ENCODE measurements around the gene XPR1. TPM values are rescaled to one million over a fixed set of nuclear protein-coding genes. Genes with fewer than 3 reads are reported as not detected.

XPR1 gene
- total RNA-seq, 4 donors from 2014 or later = 16.8 to 25.3 (median 18.8) TPM

GRCh38 chr1:180617774-180618395 is 13.9 kb upstream of the XPR1 start:
- Histone ChIP-seq H3K27ac (no peak overlapping the region), H3K4me1 (no peaks in the 10 kb centered on the region), H3K27me3 (no peaks in the 10 kb centered on the region), H3K4me3 (no peak overlapping the region), H3K9me3 (no peaks in the 10 kb centered on the region), H3K36me3 (no peaks in the 10 kb centered on the region)
- DNase-seq (ENCODE audit: low spot score in 2 of 2) = no peak
- no peak for TF ChIP-seq POLR2A (IDR thresholded peaks at IDR 0.05)
- TF ChIP-seq EP300 (IDR thresholded peaks at IDR 0.05) = no peak
- TF ChIP-seq, protein P1, sequence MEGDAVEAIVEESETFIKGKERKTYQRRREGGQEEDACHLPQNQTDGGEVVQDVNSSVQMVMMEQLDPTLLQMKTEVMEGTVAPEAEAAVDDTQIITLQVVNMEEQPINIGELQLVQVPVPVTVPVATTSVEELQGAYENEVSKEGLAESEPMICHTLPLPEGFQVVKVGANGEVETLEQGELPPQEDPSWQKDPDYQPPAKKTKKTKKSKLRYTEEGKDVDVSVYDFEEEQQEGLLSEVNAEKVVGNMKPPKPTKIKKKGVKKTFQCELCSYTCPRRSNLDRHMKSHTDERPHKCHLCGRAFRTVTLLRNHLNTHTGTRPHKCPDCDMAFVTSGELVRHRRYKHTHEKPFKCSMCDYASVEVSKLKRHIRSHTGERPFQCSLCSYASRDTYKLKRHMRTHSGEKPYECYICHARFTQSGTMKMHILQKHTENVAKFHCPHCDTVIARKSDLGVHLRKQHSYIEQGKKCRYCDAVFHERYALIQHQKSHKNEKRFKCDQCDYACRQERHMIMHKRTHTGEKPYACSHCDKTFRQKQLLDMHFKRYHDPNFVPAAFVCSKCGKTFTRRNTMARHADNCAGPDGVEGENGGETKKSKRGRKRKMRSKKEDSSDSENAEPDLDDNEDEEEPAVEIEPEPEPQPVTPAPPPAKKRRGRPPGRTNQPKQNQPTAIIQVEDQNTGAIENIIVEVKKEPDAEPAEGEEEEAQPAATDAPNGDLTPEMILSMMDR (IDR thresholded peaks at IDR 0.05) = no peak
- 73 to 76% methylated on average over 4 of the region's 4 CpGs for WGBS, 2 donors

GRCh38 chr1:180620581-180620980 is 11.2 kb upstream of the XPR1 start:
- Histone ChIP-seq H3K4me1 (no peaks in the 10 kb centered on the region), H3K4me3 (no peak overlapping the region), H3K9me3 (no peaks in the 10 kb centered on the region), H3K36me3 (no peaks in the 10 kb centered on the region), H3K27ac (no peak overlapping the region), H3K27me3 (no peaks in the 10 kb centered on the region)
- DNase-seq (ENCODE audit: low spot score in 2 of 2) = no peak
- TF ChIP-seq POLR2A (IDR thresholded peaks at IDR 0.05) = no peak
- 62 to 72% methylated on average over 4 of the region's 4 CpGs for WGBS, 2 donors

DNA sequence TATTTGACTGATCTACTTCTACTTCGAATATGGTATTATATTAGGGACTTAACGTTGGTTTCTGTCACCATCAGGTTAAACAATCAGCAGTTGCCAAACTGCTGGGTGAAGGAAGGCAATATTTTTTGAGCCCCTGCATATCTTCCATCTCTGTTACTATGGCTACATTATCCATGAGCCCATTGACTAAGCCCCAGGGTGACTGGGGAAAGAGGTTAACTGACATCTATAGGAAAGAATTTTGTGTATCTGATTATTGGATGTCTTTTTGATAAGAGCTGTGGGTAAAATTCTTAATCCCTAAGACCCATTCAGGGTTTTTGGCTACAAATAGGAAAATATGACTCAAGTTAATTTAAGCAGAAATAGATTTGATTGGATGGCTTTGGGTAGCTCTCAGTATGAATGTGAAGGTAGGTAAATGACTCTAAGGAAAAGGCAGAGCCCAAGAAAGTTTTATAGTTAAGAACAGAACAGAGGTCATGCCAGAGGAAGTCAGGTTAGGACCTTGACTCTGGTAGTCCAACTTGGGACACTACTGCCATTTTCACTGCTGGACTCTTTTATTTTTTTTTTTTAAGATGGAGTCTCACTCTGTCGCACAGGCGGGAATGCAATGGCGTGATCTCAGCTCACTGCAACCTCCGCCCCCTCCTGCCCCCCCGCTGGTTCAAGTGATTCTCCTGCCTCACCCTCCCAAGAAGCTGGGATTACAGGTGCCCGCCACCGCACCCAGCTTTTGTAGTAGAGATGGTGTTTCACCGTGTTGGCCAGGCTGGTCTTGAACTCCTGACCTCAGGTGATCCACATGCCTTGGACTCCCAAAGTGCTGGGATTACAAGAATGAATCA is 8.9 kb upstream of the XPR1 start:
- Histone ChIP-seq H3K27ac (no peak overlapping the region), H3K27me3 (no peaks in the 10 kb centered on the region), H3K9me3 (no peaks in the 10 kb centered on the region), H3K36me3 (no peaks in the 10 kb centered on the region), H3K4me3 (no peak overlapping the region), H3K4me1 (no peaks in the 10 kb centered on the region)
- DNase-seq (ENCODE audit: low spot score in 2 of 2) = no peak
- no peak for TF ChIP-seq EP300 (IDR thresholded peaks at IDR 0.05)
- no peak for TF ChIP-seq POLR2A (IDR thresholded peaks at IDR 0.05)
- WGBS, 2 donors = 93 to 97% methylated on average over 10 of the region's 10 CpGs

DNA sequence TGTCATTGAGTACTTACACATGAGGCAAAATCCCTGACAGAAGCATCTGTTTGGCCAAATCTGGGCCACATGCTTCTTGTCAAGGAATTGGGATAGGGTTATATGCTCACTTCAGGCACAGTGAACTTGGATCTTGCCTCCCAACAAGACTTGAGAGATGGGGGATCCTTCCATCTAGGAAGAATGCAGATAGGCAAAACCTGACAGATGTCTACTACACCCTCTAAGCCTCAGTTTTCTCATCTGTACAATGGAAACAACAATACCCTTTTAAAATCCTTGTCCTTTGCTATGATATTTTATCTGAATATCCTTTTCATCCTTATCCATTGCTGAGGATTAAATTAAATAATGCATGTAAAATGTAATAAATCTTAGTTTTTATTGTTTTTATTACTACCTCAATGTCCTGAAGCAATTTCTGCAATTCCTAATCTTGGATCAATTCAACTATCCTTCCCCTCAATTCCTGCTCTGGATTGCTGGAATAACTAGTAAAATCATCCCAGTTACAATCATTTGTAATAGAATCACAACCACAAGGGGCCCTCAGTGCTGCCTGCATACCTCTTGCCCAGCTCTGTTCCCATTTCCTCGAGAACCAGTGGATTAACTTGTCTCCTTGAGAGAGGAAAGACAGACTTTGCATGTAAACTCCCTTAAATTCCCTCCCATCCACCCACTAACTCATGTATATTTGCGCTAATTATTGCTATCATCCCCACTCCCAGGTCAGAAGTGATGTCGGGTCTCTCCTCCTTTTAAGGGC is 8.1 kb upstream of the XPR1 start:
- H3K36me3 ChIP-seq = no peaks in the 10 kb centered on the region
- TF ChIP-seq EP300 (IDR thresholded peaks at IDR 0.05) (no peak), POLR2A (IDR thresholded peaks at IDR 0.05) (no peak)
- TF ChIP-seq, protein P1 (IDR thresholded peaks at IDR 0.05) = no peak
- no peak overlapping the region for H3K4me3 ChIP-seq
- no peaks in the 10 kb centered on the region for H3K27me3 ChIP-seq
- H3K9me3 ChIP-seq = no peaks in the 10 kb centered on the region
- WGBS, 2 donors = 62 to 72% methylated on average over 3 of the region's 3 CpGs
- H3K4me1 ChIP-seq = no peaks in the 10 kb centered on the region
- no peak overlapping the region for H3K27ac ChIP-seq
- DNase-seq (ENCODE audit: low spot score in 2 of 2) = no peak

DNA sequence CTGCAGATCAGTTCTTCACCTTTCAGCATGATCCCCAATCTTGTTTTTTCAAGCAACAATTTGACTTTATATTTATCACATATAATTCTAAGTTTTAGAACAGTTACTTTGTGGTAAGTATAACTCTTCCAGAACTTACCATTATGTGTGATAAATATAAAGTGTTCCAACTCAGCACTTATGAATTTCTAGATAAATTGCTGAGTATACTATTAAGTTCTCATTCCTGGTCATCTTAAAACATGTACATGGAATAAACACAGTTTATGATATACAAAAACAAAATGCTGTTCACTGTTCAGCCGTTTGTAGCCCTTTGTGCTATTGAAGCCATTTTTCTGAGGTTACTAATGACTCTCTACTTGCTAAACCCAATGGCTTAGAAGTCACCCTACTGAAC is 5.1 kb upstream of the XPR1 start:
- Histone ChIP-seq H3K9me3 (no peaks in the 10 kb centered on the region), H3K27ac (no peak overlapping the region), H3K4me3 (no peak overlapping the region), H3K36me3 (no peaks in the 10 kb centered on the region), H3K27me3 (no peaks in the 10 kb centered on the region), H3K4me1 (peaks cover 0 to 18% (median 6%) of the 10 kb centered on the region in 4 donors)
- 40 to 50% methylated on average over 1 of the region's 1 CpG for WGBS, 2 donors
- TF ChIP-seq POLR2A (IDR thresholded peaks at IDR 0.05) (no peak), EP300 (IDR thresholded peaks at IDR 0.05) (no peak)
- TF ChIP-seq, protein P1 (IDR thresholded peaks at IDR 0.05) = no peak
- no peak for DNase-seq (ENCODE audit: low spot score in 2 of 2)
